Body of pancreas (tissue), 4 donors: ENCODE measurements around the gene RASA2. TPM values are rescaled to one million over a fixed set of nuclear protein-coding genes. Genes with fewer than 3 reads are reported as not detected.

Source experiments
- ATAC-seq: fragments of 150-250 bp; one replicate; pipeline ENCODE4 v1.9.1; 2016
- DNase-seq, 4 donors: peaks; one replicate each; pipeline ENCODE4 v3.0.0-alpha.2; 2019
- H3K27ac ChIP-seq, 4 donors: fragments of 200-600 bp; sonication (generic); 1 replicate in 3 of 4; 2 replicates in 1 of 4; pipeline versions ENCODE4 v1.5.1 to v1.6.1; 2016 to 2019; ENCODE audit warnings: mild to moderate bottlenecking in 1 of 4, mixed read lengths in 1 of 4, moderate library complexity in 1 of 4
- H3K27me3 ChIP-seq, 2 donors: fragments of 200-600 bp; sonication (generic); one replicate each; pipeline ENCODE4 v1.6.0; 2016; ENCODE audit warnings: mild to moderate bottlenecking in 1 of 2
- H3K36me3 ChIP-seq, 2 donors: fragments of 200-600 bp; sonication (generic); replicated peaks in 1 of 2; 2 replicates each; pipeline ENCODE4 v1.5.1; 2016; ENCODE audit warnings: low read depth in 2 of 2; ENCODE audit not compliant: insufficient read depth in 1 of 2
- H3K4me1 ChIP-seq: fragments of 200-600 bp; sonication (generic); one replicate; pipeline ENCODE4 v1.6.0; 2016
- H3K4me3 ChIP-seq, 2 donors: fragments of 200-600 bp; sonication (generic); 1 replicate in 1 of 2; 2 replicates in 1 of 2; pipeline ENCODE4 v1.5.1; 2016 to 2019
- H3K9me3 ChIP-seq, 3 donors: fragments of 200-600 bp; sonication (generic); 1 replicate in 2 of 3; 2 replicates in 1 of 3; pipeline ENCODE4 v1.5.1; 2016
- POLR2A ChIP-seq, 3 donors: fragments of 450-650 bp; IDR thresholded peaks; one replicate each; pipeline ENCODE4 v1.6.1; 2016; ENCODE audit warnings: antibody characterized with exemption in 3 of 3, mild to moderate bottlenecking in 2 of 3
- WGBS, 2 donors: methylation state at CpG; one replicate each; pipeline ENCODE4 v1.1.5; 2017; 5-methylcytosine and 5-hydroxymethylcytosine counted together
- intact Hi-C: fragments of 100-400 bp; cut with DNase I; formaldehyde crosslinking; loops from one replicate; pipeline ENCODE4 v1.15.1; 2023
- total RNA-seq, 2 donors: library from RNA; depleted of rRNA; stranded (reverse); fragments of >200 nt; gene quantifications; one replicate each; pipeline ENCODE4 v1.1.0, GENCODE V29; 2016
- TF ChIP-seq, protein P1 (sequence below), 7 experiments: fragments of 450-650 bp in 4 of 7; fragments of 200-600 bp in 3 of 7; sonication (generic) in 3 of 7; IDR thresholded peaks; one replicate each; pipeline ENCODE4 v1.5.1; 2016 to 2019; ENCODE audit warnings: antibody characterized with exemption in 7 of 7

The RASA2 gene
- total RNA-seq, 2 donors from 2014 or later: 6.9 to 19.2 TPM

DNA sequence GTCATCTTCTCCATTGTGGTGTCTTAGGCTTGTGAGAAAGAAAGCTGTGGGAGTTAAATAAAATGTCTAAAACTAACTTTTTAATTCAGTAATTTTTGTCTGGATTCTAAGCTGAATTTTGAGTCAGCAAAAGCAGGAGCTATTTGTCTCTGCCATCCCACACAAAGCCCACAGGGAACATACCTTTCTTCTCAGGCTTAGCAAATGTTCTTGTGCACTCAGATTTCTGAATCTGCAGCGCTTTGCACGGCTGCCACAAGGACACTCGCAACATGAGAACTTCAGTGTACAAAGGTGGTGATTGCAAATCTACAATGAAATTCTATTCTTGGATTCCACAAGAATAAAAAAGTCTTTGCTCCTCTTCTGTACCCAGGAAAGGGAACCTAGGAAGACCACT lies 163.0 kb downstream of the RASA2 start:
- Histone ChIP-seq H3K4me3 (no peak overlapping the region), H3K27ac (no peak overlapping the region), H3K4me1 (no peaks in the 10 kb centered on the region), H3K36me3 (no peaks in the 10 kb centered on the region), H3K27me3 (no peaks in the 10 kb centered on the region), H3K9me3 (no peaks in the 10 kb centered on the region)
- ATAC-seq (no peak), DNase-seq (no peak)
- no peak for TF ChIP-seq POLR2A (IDR thresholded peaks at IDR 0.05)
- TF ChIP-seq, protein P1, sequence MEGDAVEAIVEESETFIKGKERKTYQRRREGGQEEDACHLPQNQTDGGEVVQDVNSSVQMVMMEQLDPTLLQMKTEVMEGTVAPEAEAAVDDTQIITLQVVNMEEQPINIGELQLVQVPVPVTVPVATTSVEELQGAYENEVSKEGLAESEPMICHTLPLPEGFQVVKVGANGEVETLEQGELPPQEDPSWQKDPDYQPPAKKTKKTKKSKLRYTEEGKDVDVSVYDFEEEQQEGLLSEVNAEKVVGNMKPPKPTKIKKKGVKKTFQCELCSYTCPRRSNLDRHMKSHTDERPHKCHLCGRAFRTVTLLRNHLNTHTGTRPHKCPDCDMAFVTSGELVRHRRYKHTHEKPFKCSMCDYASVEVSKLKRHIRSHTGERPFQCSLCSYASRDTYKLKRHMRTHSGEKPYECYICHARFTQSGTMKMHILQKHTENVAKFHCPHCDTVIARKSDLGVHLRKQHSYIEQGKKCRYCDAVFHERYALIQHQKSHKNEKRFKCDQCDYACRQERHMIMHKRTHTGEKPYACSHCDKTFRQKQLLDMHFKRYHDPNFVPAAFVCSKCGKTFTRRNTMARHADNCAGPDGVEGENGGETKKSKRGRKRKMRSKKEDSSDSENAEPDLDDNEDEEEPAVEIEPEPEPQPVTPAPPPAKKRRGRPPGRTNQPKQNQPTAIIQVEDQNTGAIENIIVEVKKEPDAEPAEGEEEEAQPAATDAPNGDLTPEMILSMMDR (IDR thresholded peaks at IDR 0.05): no peak
- intact Hi-C loops: no loop called here
- WGBS, 2 donors: 52 to 64% methylated on average over 3 of the region's 3 CpGs

DNA sequence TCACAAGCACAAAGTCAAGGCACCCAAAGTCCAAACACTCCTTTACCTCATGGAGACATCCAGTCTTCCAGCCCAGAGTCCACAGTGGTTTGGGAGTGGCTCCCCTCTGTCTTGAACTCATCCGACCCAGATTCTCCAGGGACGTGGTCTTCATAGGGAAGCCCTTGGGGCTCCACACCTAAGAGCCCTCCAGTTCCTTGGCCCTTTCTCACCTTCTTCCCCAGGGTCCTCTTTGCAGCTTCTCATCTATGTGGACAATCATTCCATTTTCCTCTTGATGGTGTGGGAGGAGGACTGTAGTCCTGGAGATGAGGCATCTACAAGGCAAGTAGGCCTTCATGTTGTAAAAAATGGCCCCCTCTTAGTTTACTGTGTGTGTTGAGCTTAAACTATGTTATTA lies 164.0 kb downstream of the RASA2 start:
- Histone ChIP-seq H3K27me3 (no peaks in the 10 kb centered on the region), H3K9me3 (no peaks in the 10 kb centered on the region), H3K27ac (no peak overlapping the region), H3K4me3 (no peak overlapping the region), H3K36me3 (no peaks in the 10 kb centered on the region), H3K4me1 (no peaks in the 10 kb centered on the region)
- ATAC-seq: no peak
- DNase-seq: no peak
- intact Hi-C loops: no loop called here
- 85 to 89% methylated on average over 2 of the region's 2 CpGs for WGBS, 2 donors
- TF ChIP-seq, protein P1 (IDR thresholded peaks at IDR 0.05): no peak
- TF ChIP-seq POLR2A (IDR thresholded peaks at IDR 0.05): no peak

DNA sequence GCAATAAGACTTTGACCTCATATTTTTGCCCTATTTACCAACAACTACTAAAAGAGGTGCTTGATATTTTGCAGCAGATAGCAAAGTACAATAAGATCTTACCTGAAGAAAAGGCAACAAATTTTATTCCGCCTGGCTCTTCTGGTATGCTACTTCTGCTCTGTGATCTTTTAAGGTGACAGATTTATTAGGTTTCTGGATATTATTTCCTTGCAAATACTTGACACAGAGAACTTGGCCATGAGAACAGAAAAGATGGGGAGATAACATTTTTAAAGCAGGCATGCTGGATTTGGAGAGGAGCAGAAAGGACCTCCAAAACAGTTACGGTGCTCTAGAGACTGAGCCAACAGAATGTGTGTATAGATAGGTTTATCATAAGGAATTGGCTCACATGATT lies 164.6 kb downstream of the RASA2 start:
- Histone ChIP-seq H3K9me3 (no peaks in the 10 kb centered on the region), H3K27me3 (no peaks in the 10 kb centered on the region), H3K36me3 (no peaks in the 10 kb centered on the region), H3K4me1 (no peaks in the 10 kb centered on the region), H3K4me3 (no peak overlapping the region), H3K27ac (no peak overlapping the region)
- intact Hi-C loops: no loop called here
- DNase-seq (no peak), ATAC-seq (no peak)
- TF ChIP-seq, protein P1 (IDR thresholded peaks at IDR 0.05): no peak
- no peak for TF ChIP-seq POLR2A (IDR thresholded peaks at IDR 0.05)
- 50 to 61% methylated on average over 1 to 2 of the region's 2 CpGs for WGBS, 2 donors

DNA sequence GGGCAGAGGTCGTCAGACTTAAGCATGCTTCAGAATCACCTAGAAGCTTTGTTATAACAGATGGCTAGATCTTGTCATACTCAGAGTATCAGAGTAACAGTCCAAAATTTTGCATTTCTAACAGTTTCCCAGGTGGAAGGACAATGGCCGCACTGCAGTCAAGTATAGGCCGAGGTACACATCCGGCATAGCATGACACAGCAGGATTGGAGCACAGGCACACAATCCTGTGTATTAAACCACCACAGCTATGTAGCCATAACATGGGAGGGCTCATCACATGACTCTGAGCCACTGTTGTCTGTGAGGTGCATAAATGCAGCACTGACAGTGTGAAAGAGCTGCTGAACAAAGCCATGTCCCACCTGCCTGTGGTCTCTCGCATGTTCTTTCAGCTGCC lies 165.5 kb downstream of the RASA2 start:
- ATAC-seq: no peak
- no peak overlapping the region for H3K27ac ChIP-seq

DNA sequence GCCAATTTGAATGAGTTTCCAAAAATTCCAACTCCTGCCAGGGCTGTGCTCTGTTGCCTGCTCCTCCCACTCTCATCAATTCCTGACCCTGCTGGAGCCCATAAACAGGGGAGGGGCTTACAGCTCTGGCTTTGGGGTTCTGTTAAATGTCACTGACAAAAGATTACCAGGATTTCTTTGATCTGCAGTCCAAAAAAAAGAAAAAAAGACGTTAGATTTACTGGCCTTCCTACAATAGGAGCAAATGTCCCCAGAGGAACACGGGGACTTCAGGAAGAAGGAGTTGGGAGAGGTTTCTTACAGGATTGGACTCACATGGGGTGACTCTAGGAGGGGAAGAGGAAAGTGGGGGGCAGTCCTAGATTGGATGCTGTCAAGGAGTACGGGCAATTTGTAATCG lies 167.0 kb downstream of the RASA2 start:
- H3K4me3 ChIP-seq: no peak overlapping the region
- DNase-seq: no peak
- WGBS, 2 donors: 70 to 75% methylated on average over 4 of the region's 4 CpGs
- no peak overlapping the region for H3K27ac ChIP-seq
- intact Hi-C loops: no loop called here
- H3K36me3 ChIP-seq: no peaks in the 10 kb centered on the region
- no peak for ATAC-seq
- TF ChIP-seq POLR2A (IDR thresholded peaks at IDR 0.05): no peak
- TF ChIP-seq, protein P1 (IDR thresholded peaks at IDR 0.05): no peak
- no peaks in the 10 kb centered on the region for H3K4me1 ChIP-seq
- no peaks in the 10 kb centered on the region for H3K9me3 ChIP-seq
- no peaks in the 10 kb centered on the region for H3K27me3 ChIP-seq

More for the DNA sequence above, 165.5 kb downstream of the RASA2 start:
- no peak for DNase-seq
- 75 to 89% methylated on average over 5 of the region's 5 CpGs for WGBS, 2 donors
- no peaks in the 10 kb centered on the region for H3K9me3 ChIP-seq
- H3K4me1 ChIP-seq: no peaks in the 10 kb centered on the region
- H3K4me3 ChIP-seq: no peak overlapping the region
- TF ChIP-seq, protein P1 (IDR thresholded peaks at IDR 0.05): no peak
- no peak for TF ChIP-seq POLR2A (IDR thresholded peaks at IDR 0.05)
- intact Hi-C loops: no loop called here
- no peaks in the 10 kb centered on the region for H3K27me3 ChIP-seq
- no peaks in the 10 kb centered on the region for H3K36me3 ChIP-seq
